GM12801 (cell line): ENCODE results near the gene NANOGP8.

Source experiments
- CTCF ChIP-seq: IDR thresholded peaks from one replicate; pipeline ENCODE4 v1.5.1; 2011; ENCODE audit warnings: control low read depth; ENCODE audit not compliant: insufficient read length; ENCODE audit errors: extremely low read depth

The NANOGP8 gene

GRCh38 chr15:35095941-35096340, 10.8 kb upstream of the NANOGP8 start:
- no peak for TF ChIP-seq CTCF

GRCh38 chr15:35092846-35093245, 7.8 kb upstream of the NANOGP8 start:
- TF ChIP-seq CTCF, result no peak

- TF ChIP-seq CTCF, result no peak
Observed at GRCh38 chr15:35092311-35092710, 7.2 kb upstream of the NANOGP8 start.

- no peak for TF ChIP-seq CTCF
Observed at GRCh38 chr15:35090104-35090807, 5.2 kb upstream of the NANOGP8 start.

- TF ChIP-seq CTCF, result no peak
Observed at GRCh38 chr15:35089551-35089950, 4.5 kb upstream of the NANOGP8 start.

GRCh38 chr15:35088329-35088728, 3.2 kb upstream of the NANOGP8 start:
- TF ChIP-seq CTCF, result no peak

- TF ChIP-seq CTCF, result no peak
Observed at GRCh38 chr15:35087759-35088158, 2.7 kb upstream of the NANOGP8 start.
